Fibroblast of villous mesenchyme (primary cell): Measurements from ENCODE around the gene CMTM1. TPM values are rescaled to one million over a fixed set of nuclear protein-coding genes. Genes with fewer than 3 reads are reported as not detected.
A peak's percentile ranks its signal among the peaks of the same experiment; 100 is the strongest.

Source experiments
- DNase-seq: peaks from one replicate; pipeline ENCODE4 v3.0.0-alpha.2; 2010; ENCODE audit warnings: low read depth
- H3K4me3 ChIP-seq: 2 replicates; pipeline ENCODE4 v1.5.1; 2011; ENCODE audit warnings: low read depth, mild to moderate bottlenecking, low read length
- total RNA-seq: library from RNA; depleted of rRNA; stranded (reverse); fragments of >200 nt; gene quantifications from 2 replicates; pipeline ENCODE4 v1.2.3, GENCODE V29; 2012
- TF ChIP-seq, protein P1 (sequence below): IDR thresholded peaks from 2 replicates; pipeline ENCODE4 v1.5.1; 2012; ENCODE audit warnings: low read depth, mild to moderate bottlenecking, low read length; ENCODE audit not compliant: insufficient read depth

The CMTM1 gene
- total RNA-seq, 1 donor: 3.9 TPM

DNA sequence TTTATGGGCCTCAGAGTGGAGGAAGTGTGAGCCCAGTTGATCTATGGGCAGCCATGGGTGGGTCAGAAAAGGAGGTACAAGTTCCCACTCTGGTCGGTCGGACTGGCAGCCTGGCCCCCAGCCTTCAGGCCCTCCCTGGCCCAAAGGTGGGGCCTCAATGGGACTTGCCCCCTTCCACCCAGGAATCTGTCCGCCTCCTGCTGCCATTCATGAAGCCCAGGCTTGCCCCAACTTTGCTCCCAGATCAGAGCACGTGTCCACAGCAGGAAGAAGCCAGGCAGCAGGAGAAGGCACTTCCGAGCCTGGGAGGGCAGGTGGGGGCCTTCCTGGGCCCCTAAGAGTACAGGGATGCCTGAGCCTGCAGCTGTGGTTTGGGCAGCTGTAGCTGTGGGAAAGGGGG lies 35.2 kb downstream of the CMTM1 start:
- TF ChIP-seq, protein P1, sequence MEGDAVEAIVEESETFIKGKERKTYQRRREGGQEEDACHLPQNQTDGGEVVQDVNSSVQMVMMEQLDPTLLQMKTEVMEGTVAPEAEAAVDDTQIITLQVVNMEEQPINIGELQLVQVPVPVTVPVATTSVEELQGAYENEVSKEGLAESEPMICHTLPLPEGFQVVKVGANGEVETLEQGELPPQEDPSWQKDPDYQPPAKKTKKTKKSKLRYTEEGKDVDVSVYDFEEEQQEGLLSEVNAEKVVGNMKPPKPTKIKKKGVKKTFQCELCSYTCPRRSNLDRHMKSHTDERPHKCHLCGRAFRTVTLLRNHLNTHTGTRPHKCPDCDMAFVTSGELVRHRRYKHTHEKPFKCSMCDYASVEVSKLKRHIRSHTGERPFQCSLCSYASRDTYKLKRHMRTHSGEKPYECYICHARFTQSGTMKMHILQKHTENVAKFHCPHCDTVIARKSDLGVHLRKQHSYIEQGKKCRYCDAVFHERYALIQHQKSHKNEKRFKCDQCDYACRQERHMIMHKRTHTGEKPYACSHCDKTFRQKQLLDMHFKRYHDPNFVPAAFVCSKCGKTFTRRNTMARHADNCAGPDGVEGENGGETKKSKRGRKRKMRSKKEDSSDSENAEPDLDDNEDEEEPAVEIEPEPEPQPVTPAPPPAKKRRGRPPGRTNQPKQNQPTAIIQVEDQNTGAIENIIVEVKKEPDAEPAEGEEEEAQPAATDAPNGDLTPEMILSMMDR: no peak
- DNase-seq: no peak
- no peak overlapping the region for H3K4me3 ChIP-seq

DNA sequence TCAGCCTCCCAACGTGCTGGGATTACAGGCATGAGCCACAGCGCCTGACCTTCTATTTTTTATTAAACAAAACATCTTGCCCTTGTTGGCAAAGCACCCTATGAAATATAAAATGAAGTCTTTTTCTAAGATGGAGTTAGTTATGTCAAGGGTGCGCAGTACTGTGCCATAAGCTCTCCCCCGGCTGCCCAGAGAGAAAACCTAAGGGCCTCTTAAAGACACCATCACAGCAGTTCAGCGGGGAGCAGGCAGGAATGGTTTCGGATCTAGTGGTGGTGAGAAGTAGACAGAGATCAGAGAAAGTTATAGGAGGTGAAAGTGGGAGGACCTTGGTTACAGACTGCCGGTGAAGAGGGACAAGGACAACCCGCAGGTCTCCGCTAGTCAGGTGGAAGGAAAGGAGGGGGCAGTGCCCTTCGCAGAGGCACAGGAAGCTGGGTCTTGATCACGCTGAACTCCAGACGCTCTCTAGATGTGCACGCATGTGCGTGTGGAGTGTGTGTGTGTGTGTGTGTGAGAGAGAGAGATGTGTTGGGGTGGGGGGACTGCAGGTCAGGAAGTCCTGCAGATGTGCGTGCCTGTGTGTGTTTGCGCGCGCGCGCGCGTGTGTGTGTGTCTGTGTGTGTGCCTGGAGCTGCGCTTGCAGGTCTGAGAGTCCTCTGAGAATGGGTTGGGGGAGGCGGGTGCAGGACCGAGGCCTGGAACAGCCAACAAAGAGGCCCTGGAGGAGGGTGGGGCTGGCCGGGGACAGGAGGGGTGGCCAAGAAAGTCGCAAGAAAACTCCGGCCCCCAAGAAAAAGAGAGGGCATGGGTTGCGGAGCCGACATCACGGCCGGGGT lies 37.5 kb downstream of the CMTM1 start:
- TF ChIP-seq, protein P1: no peak
- DNase-seq: peak; percentile 65
- H3K4me3 ChIP-seq: peak overlapping the region; percentile 72

DNA sequence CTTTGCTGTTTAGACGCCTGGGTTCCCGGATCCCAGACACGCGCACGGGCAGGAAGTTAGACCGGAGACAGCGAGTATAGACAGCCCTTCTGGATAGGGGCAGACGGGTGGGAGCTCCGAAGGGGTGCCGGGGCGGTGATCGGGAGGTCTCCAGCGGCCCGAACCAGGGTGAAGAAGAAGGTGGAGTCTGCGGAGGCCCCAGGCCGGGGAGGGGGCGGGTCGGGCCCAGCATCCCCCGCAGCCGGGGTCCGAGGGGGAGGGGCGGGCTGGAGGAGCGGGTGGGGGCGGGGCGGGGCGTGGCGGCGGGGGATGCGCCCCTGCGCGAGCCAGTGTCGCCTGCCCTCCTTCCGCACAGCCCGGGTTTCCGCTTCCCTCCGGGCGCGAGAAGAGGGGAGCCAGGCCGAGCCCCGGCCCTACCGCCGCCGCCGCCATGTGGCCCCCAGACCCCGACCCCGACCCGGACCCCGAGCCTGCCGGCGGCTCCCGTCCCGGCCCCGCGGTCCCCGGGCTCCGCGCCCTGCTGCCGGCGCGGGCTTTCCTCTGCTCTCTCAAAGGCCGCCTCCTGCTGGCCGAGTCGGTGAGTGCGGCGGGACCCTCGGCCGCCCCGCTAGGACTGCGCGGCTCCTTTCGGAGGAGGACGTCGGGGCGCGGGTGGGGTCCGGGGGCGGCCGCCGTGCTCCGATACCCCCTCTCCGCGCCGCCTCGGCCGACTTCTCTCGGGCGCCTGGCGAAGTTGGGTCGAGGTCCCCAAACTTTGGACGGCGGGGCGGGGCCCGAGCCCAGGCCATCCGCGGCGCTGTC lies 38.3 kb downstream of the CMTM1 start, which contains the start of gene CMTM3:
Gene CMTM3 (plus strand): TSS at position 329 of the 801 bp plus-strand sequence. CDS start 102 bp downstream, at position 431.
- peak; percentile 56 for DNase-seq
- TF ChIP-seq, protein P1: peak; percentile 42

DNA sequence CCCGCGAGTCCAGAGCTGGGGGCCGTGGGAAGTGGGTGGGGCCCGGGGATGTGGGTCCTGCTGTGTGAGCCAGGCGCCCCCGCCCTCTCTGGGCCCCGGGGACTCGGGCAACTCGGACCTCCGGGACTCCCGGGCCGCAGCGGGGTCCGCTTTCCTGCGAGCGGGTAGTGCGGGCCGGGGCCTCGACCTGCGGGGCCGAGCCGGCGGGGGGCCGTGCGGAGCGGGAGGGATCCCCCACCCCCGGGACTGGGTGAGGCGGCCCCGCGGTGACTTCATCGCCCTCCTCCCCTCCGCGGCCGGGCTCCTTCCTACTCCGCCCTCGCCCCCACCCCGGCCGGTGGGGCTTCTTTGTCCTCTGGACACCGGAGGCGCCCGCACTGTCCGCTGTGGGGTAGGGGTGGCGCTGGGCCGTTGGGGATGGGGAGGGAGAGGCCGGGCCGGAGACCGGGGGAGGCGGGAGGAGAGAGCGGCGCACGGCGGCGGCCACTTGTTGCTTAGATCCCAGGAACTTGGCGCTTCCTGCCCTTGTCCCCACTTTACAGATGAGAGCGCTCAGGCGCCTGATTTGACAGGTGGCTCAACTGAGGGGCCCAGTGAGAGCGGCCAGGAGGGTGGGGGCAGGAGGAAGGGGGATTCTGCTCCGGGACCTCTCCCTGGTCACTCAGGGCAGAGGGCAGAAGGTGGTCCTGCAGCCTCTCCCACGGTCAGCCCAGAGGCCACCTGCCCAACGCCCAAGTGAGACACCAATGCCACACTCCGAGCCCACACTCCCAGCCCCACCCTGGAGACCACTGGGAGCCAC lies 39.1 kb downstream of the CMTM1 start:
- TF ChIP-seq, protein P1: no peak
- peak overlapping the region; percentile 72 for H3K4me3 ChIP-seq
- peak; percentile 38 for DNase-seq

More for the DNA sequence above, 38.3 kb downstream of the CMTM1 start, which contains the start of gene CMTM3:
- peak within 1 kb of the TSS; percentile 72 for H3K4me3 ChIP-seq

DNA sequence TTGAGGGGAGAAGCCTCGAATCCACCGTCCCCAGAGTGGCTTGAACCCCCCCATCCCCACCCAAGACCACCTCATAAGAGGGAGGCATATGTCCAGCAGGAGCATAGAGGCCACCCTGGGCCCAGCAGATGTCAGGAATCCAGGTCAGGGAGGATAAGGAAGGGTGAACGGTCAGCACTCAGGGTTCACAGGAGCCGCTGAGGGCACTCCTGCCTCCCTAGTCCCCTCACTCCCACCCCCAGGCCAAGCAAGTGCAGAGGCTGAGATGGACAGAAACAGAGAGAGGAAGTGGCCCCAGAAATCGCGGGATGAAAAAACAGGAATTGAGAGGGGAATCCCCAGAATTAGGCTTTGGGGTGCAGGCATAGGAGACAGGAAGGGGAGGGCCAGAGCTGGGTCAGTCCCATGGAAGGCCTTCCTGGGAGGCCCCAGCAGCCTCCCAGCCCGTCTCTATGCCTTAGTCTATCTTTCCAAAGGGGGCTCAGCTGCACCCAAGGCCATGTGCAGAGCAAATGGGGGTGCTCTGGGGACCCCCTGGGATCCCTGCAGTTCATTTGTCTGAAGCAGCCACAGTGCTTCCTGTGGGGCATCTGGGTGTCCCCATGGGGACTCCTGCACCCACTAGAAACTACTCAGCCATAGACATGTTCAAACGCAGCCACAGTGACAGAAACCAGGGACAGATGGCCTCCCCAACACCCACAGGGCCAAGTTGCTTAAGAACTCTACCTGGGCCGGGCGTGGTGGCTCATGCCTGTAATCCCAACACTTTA lies 39.9 kb downstream of the CMTM1 start:
- DNase-seq: no peak

More for the DNA sequence above, 39.9 kb downstream of the CMTM1 start:
- TF ChIP-seq, protein P1: no peak
- peak overlapping the region; percentile 72 for H3K4me3 ChIP-seq
